HEK293T (cell line): ENCODE data around the gene CSNK2A1.

Source experiments
- BHLHE40 ChIP-seq: fragments of 450-650 bp; IDR thresholded peaks from 2 replicates; pipeline ENCODE4 v1.6.1; 2016; ENCODE audit warnings: mild to moderate bottlenecking, moderate library complexity, borderline replicate concordance
- FOXA1 ChIP-seq: fragments of 450-650 bp; IDR thresholded peaks from 2 replicates; pipeline ENCODE4 v1.6.1; 2016; ENCODE audit warnings: mild to moderate bottlenecking
- SUZ12 ChIP-seq: fragments of 450-650 bp; IDR thresholded peaks from 2 replicates; pipeline ENCODE4 v1.6.1; 2016; ENCODE audit warnings: mild to moderate bottlenecking

DNA sequence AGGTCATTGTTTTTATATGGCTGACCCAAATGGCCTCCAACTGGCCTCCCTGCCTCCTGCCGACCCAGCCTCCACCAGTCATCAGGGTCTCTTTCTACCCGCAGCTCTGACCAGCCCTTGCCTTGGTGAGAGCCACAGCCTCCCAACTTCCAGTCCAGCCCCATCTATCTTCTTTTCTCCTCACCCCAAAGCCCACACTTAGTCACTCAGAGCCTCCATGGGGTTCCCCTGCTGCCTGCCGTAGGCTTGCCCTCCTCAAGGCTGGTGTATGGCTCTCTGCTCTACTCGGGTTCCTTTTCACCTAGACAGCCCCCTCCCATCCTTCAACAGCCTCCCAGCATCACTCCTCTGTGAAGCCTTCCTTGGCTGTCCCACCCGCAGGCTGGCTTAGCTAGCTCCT lies 48.4 kb upstream of the CSNK2A1 start:
- TF ChIP-seq BHLHE40, result no peak
- TF ChIP-seq SUZ12, result no peak
- no peak for TF ChIP-seq FOXA1
